NCI-H1694 treated with DMSO at 0.1 percent for 48 hours (cell line): Measurements from ENCODE around the gene PAX4.
A peak's percentile ranks its signal among the peaks of the same experiment; 100 is the strongest.

Experiments used
- DNase-seq: peaks from one replicate; lab custom pipeline; 2025; lab: John Stamatoyannopoulos, UW

The PAX4 gene

DNA sequence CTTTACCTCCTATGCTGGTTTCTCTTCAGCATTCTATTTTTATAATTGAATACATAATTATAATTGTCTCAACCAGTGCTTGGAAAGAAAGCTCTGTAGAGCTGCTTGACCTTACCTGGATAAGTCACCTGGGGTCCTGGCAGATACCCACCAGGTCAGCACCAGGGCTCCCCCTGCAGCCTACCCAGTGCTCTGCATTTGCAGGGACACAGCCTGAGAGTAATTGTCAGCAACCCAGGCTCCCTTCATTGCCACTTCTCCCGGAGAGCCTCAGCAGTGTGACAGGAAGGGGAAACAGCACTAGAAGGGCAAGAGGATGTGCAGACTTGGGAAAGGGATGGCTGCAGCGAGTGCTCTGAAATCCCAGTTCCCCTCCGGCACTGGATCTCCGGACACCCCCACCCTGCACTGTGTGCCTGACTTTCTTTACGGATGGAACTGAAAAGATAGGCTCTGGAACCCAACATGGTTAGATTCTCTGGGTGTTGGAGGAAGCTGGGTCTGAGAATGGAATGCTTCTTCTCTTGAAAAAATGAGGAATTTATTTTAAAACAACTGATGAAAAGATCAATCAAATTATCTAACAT is 11.4 kb upstream of the PAX4 start:
- DNase-seq = peak; percentile 9

DNA sequence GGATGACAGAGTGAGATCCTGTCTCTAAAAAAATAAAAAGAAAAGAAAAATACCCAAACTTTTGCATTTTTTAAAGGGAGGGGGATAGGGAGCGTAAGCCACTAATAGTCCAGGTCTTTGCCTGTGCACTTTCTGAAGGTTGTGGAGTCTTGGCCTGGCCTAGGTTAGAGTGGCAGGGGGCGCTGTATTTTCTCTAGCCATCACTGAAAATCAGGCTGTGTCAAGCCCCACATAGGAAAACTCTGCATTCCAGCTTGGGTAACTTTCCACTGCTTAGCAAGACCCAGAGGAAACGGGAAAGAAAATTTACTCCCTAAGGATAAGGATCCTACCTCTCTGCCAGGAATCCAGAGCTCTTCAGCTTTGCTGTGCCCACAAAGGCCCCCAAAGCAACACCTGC is 10.5 kb upstream of the PAX4 start:
- DNase-seq = no peak

DNA sequence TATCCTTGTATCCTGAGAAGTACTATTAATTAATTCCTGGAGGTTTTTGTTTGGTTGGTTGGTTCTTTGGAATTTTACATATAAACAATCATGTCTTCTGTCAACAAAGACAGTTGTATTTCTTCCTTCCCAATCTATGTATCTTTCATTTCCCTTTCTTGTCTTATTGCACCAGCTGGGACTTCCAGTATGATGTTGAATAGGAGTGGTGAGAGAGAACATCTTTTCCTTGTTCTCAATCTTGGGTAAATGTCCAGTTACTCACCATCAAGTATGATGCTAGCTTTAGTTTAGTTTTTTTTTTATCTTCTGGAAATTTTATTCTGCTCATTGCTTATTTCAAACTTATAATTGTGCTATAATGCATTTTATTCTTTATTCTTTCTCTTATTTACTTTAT is 7.4 kb upstream of the PAX4 start:
- DNase-seq = no peak

DNA sequence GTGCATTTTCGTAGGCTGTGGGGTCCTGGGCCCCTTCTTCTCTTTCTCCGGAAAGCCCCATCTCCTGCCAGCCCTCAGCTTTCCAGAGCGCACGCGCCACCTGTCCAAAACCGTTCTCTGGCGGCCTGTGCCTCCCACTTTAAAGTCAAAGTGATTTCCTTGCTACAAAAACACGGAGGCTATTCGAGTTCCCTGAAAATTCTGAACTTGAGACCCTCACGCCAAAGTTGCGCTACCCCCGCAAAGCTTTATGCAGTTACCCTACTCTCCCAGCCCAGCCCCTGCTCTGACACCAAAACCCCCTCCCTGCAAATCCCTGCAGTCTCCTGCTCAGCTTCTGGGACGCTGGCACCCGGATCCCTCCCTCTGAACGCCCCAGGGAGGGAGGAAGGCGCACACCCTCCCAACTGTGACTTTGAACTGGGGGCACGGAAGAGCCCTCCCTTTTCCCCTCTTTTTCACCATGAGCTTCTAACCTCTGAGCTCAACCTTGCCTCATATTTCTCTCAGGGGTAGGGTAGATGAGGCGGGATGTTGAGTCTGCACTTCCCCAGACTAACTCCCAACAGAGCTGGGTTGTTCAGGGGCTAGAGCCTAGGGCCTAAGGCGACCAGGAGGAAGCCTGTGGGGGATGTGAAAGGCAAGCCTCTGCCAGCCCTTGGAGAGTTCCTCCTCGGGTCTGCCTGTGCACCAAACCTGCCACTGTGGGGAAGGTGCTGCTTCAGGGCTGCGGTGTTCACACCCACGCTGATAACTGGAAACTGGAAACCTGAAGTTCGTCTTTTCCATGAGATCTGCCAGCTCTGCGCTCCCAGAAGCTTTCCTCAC is 2.7 kb upstream of the PAX4 start:
- no peak for DNase-seq

DNA sequence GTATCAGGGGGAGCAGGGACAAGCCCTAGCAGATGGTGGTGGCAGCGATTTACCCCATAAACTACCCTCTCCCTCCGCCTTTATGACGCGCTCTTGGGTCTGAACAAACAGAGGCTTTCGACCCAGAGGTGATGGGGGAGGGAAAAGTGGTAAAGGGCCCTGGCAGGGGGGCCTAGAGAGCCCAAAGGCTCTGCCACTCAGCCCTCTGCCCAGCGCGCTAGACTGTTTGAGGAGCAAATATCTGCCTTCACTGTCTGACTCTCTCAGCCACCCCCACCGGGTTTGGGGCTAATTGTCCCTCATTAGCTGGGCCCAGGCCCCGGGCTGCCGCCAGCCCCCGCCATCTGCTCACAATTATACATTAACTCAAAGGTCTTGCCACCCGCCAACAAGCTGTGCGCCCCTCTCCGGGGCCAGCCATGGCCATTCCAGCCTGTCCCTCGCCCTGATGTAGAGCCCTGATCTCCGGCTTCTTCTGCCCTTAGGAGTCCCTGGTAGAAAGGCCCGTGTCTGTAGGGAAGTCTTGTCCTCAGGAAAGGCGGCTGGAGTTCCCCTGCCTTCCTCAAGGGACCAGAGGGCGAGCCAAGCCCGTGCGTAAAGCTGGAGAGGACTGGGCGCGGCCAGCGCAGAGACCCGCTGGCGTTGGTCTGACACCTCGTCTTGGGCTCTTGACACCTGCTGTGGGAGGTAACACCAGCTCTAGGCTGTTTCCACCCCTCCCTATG is 1.9 kb upstream of the PAX4 start:
- DNase-seq = no peak

DNA sequence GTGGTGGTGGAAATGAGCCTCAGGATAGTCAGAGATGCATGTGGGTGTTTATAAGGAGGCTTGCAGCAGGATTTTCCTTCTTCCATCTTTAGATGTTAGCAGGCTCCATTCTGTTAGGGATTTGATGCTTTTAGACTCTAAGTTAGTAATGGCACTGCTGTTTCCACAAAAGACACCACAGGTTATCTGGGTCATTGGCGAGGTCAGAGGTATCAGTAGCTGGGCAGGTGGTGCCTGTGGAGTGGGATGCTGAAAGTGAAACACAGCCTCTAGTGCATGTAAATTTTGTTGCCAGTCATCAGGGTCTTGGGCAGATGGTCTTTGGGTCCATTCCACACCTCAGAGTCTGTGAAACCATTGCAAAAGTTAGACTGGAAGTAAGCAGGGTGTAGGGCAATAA is 833 bp upstream of the PAX4 start:
- no peak for DNase-seq

DNA sequence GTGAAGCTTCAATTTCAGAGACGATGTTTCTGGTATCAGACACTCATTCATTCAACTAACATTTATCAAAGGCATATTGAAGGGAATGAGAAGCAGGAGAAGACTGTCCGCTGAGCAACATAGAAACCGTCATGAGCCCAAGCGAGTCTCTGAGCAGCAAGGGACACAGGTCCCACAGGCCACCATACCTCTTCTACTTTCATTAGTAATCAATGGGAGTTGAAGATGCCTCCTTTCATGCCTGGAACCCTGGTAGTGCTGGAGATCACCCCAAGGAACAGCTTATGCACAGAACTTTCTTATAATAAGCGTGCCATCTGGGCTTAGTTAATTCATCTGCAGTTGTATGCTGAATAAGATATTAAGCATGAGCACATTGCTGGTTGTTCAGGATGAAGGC is 1.2 kb downstream of the PAX4 start:
- DNase-seq = no peak

DNA sequence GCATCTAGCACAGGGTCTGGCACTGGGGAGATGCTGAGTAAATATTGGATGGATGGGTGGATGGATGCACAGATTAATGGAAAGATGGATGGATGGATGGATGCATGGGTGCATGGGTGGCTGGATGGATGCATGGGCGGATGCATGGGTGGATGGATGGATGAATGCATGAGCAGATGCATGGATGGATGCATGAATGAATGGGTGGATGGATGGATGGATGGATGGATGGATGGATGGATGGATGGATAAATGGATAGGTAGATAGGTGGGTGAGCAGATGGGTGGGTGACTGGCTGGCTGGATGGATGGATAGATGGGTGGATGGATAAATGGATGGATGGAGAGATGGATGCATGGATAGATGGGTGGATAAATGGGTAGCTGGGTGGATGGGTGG is 5.7 kb downstream of the PAX4 start:
- DNase-seq = no peak

DNA sequence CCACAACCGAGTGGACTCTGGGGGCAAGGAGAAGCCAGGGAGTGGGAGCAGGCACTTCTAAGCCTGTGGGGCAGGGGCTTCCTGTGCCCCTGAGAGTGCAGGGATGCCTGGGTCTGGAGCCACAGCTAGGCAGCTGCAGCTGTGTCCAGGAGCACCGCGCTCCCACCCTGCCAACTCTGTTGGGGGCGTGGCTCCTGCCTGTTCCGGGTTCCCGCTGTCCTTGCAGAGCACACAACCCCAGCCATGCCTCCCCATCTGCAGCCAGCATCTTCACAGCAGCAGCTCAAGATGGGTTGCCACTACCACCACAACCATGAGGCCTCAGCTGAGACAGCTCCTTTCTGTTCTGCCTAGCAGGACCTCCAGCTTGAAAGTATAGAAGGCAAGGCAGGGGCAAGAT is 8.6 kb downstream of the PAX4 start:
- DNase-seq = no peak

- no peak for DNase-seq
Observed at GRCh38 chr7:127608446-127608845, 9.5 kb downstream of the PAX4 start.

DNA sequence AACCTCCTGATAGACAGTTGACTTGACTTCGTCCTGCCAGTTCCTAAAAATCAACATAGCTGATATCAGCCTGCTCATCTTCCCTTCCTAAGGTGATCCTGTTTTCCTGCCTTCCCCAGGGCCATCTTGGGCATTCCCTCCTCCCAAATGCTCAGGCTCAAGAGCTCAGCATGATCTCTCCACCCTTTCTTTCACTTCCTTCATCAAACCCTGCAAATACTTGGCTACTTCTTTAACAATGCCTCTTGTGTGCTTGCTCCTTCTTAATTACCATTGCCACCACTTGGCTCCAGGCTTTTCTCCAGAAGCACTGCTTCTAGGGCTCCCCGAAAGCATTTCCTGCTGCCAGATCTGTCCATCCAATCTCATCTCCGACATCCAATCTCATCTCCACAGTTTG is 17.1 kb downstream of the PAX4 start:
- no peak for DNase-seq

GRCh38 chr7:127598318-127598717 is 19.6 kb downstream of the PAX4 start:
- DNase-seq = no peak

- no peak for DNase-seq
Observed at GRCh38 chr7:127595737-127596136, 22.2 kb downstream of the PAX4 start.

GRCh38 chr7:127594490-127594889 is 23.5 kb downstream of the PAX4 start:
- no peak for DNase-seq

DNA sequence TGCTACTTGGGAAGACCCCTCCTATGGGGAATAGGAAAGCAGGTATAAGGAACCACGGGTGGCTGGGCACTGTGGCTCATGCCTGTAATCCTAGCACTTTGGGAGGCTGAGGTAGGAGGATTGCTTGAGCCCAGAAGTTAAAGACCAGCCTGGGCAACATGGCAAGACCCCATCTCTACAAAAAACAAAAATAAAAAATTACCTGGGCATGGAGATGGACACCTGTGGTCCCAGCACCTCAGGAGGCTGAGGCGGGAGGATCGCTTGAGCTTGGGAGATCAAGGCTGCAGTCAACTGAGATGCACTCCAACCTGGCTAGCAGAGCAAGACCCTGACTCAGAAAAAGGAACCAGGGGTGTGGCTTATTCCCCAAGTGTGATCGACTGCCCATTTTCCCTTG is 25.4 kb downstream of the PAX4 start:
- no peak for DNase-seq

DNA sequence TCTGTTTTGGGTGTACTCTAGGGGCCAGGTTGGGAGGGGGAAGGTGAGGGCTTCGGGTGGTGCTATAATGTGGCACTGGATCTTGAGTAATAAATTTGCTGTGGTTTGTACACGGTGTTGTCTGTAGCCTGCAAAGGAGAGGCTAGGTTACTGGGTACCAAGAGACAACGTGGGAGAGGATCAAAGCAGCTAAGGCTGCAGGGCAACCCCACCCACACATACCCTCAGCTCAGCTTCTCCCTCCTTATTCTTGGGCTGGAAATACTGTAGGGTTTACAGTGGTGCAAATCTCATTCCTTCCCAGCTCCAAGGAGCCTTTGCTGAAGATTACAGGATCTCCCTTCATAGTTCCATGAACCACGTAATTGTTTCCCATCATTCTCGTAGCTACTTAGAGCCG is 26.4 kb downstream of the PAX4 start:
- no peak for DNase-seq

GRCh38 chr7:127591189-127591588 is 26.8 kb downstream of the PAX4 start:
- no peak for DNase-seq

DNA sequence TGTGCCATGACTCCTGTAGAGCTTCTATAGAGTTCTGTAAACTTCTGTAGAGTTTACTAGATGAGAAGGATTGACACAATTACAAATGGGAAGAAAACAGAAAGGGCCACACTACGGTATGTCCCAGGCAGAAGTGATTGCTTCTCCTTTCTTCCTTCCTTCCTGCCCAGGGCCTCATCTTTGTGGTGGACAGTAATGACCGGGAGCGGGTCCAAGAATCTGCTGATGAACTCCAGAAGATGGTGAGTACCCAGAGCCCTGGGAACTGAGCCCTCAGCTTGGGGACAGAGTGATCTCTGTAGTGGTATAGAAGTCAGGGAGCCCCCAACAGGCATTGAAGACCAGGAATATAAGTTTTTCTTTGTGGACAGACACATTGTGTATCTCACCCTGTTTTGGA is 28.0 kb downstream of the PAX4 start:
- no peak for DNase-seq

GRCh38 chr7:127588697-127589482 is 29.1 kb downstream of the PAX4 start:
- peak; percentile 54 for DNase-seq

DNA sequence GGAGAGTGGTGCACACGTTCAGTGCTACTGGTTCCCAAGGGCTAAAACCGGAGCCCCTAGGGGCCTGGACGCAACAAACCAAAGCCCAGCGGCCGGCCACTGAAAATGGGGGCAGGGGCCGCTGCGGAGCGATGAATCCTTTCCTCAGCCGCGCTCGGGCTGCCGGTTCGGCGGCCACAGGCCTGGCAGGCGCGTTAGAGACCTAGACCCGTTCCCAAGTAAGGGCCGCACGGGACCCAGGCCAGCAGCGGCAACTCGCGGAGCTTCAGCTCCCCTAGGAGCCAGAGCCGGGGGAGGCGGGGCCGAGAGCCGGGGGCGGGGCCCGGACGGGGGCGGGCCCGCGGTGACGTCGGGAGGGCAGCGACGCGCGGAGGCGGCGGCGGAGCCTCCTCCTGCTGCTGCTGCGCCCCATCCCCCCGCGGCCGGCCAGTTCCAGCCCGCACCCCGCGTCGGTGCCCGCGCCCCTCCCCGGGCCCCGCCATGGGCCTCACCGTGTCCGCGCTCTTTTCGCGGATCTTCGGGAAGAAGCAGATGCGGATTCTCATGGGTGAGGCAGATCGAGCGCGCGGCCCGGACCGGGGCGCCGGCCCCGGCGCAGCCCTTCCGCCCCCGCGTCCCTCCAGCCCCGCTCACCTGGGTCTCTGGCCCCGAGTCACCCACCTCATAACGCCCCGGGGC is 29.8 kb downstream of the PAX4 start, which contains the start of gene ARF5:
Gene ARF5 (plus strand): TSS at position 393 of the 678 bp plus-strand sequence. CDS start 88 bp downstream, at position 481.
- DNase-seq = peak; percentile 63

DNA sequence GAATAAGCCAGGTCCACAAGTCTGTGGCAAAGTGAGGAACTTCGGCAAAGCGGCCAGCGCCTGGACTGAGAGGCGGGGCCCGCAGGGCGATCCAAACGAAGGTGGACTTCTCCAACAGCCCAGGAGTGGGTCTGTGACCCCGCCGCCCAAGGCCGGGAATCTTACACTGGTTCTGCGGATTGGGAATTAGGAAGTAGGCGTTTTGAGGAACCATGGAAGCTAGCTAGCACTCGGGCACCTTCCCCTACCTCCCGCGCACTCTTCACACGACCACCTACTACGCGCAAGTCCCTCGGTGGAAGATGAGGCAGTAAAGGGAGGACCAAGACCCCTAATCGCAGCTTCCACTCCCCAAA is 30.3 kb downstream of the PAX4 start:
- no peak for DNase-seq

DNA sequence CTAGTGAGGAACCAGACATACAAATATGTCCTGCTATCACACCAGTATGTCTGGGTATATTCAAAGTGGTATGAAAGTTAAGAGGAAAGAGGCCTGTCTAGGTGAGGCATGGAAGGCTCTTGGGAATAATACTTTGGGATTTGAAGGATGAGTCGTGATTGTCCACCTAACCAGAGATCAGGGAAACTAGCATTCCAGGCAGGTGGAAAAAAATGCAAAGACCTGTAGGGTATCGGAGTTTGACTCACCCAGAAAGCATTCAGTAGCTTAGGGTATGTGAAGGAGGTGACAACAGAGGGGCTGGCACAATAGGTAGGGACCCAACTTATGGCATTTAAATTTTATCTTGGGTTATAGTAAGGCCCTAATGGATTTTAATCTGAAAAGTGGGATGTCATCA is 31.6 kb downstream of the PAX4 start:
- DNase-seq = no peak
